ENCODE results near the gene KIR2DL3.
"Not testable (repeated sequence)": the region's sequence is repeated elsewhere in the genome, so short reads cannot be mapped to it uniquely, and the experiment has no call there.

Gene KIR2DL3

DNA sequence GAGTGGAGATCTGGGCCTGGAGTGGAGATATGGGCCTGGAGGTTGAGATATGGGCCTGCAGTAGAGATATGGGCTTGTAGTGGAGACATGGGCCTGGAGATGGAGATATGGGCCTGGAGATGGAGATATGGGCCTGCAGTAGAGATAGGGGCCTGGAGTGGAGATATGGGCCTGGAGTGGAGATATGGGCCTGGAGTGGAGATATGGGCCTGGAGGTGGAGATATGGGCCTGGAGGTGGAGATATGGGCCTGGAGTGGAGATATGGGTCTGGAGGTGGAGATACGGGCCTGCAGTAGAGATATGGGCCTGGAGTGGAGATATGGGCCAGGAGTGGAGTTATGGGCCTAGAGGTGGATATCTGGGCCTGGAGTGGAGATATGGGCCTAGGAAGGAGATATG, 402 bp downstream of the KIR2DL3 start:
- no peak overlapping the region for H3K4me3 ChIP-seq (ENCODE audit: low read depth, low read length)
- TF ChIP-seq POLR2A (IDR thresholded peaks at IDR 0.05; ENCODE audit: extremely low read depth, insufficient read length) (no peak), MYC (IDR thresholded peaks at IDR 0.05; ENCODE audit: low read depth, low read length) (no peak)
- TF ChIP-seq, protein P1, sequence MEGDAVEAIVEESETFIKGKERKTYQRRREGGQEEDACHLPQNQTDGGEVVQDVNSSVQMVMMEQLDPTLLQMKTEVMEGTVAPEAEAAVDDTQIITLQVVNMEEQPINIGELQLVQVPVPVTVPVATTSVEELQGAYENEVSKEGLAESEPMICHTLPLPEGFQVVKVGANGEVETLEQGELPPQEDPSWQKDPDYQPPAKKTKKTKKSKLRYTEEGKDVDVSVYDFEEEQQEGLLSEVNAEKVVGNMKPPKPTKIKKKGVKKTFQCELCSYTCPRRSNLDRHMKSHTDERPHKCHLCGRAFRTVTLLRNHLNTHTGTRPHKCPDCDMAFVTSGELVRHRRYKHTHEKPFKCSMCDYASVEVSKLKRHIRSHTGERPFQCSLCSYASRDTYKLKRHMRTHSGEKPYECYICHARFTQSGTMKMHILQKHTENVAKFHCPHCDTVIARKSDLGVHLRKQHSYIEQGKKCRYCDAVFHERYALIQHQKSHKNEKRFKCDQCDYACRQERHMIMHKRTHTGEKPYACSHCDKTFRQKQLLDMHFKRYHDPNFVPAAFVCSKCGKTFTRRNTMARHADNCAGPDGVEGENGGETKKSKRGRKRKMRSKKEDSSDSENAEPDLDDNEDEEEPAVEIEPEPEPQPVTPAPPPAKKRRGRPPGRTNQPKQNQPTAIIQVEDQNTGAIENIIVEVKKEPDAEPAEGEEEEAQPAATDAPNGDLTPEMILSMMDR (IDR thresholded peaks at IDR 0.05; ENCODE audit: low read depth, low read length), result no peak
- TF ChIP-seq, protein P2, sequence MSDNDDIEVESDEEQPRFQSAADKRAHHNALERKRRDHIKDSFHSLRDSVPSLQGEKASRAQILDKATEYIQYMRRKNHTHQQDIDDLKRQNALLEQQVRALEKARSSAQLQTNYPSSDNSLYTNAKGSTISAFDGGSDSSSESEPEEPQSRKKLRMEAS (IDR thresholded peaks at IDR 0.05; ENCODE audit: low read depth, low read length), result no peak
- DNase-seq (ENCODE audit: low read depth), result no peak

DNA sequence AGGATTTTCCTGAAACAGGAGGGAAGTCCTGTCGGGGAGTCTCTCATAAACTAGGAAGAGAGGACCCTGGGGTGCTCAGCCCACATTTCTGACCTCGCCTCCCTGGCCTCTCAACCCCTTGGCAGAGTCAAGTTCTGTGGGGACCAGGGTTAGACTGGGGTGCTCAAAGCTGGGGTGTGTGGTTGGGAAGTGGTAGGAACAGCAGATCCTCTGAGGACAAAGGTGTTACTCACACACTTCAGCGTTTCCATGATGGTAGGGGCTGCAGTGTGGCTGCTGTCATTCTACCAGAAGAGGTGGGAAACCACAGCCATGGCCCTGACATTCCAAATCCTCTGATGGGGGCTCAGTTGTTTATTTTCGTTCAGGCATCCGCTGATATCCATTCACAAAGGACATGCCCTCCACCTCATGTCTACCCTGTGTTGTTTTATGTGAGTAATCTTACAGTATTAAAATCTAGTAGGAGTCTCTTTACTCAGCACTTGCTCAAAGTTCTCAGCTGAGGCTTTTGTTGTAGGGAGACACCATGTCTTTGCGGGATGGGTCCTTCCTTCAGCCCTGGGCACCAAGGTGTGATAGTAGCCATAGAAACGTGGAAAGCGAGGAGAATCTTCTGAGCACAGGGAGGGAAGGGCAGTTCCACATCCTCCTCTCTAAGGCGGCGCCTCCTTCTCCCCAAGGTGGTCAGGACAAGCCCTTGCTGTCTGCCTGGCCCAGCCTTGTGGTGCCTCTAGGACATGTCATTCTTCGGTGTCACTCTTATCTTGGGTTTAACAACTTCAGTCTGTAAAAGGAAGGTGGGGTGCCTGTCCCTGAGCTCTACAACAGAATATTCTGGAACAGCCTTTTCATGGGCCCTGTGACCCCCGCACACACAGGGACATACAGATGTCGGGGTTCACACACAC, 1.5 kb downstream of the KIR2DL3 start:
- TF ChIP-seq, protein P2 (IDR thresholded peaks at IDR 0.05; ENCODE audit: low read depth, low read length), result no peak
- DNase-seq (ENCODE audit: low read depth), result no peak
- H3K4me3 ChIP-seq (ENCODE audit: low read depth, low read length), result no peak overlapping the region

DNA sequence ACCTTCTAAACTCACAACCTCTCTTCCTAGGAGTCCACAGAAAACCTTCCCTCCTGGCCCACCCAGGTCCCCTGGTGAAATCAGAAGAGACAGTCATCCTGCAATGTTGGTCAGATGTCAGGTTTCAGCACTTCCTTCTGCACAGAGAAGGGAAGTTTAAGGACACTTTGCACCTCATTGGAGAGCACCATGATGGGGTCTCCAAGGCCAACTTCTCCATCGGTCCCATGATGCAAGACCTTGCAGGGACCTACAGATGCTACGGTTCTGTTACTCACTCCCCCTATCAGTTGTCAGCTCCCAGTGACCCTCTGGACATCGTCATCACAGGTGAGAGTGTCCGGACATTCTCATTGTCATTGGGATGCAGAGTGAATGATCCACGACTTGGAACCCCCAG, 3.6 kb downstream of the KIR2DL3 start:
- peak; percentile 4 for DNase-seq (ENCODE audit: low read depth)
- H3K4me3 ChIP-seq (ENCODE audit: low read depth, low read length), result not testable (repeated sequence)

DNA sequence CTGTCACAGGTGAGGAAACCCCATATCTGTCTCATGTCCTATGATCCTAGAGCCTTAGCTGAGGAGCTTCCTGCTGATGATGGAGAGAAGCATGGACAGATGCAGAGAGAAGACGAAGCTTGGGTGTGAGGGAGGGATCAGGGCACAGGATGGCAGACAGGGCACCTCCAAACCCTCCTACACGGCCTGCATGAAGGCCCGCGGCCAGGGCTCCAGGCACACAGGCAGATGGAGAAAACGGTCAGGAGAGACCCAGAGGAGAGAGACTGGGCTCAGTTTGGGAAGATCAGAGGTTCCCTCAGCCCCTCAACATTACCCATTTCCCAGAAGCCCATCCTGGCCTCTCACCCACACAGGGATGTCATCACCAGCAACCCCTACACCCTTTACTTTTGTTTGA, 5.8 kb downstream of the KIR2DL3 start:
- not testable (repeated sequence) for H3K4me3 ChIP-seq (ENCODE audit: low read depth, low read length); DNase-seq (ENCODE audit: low read depth)

DNA sequence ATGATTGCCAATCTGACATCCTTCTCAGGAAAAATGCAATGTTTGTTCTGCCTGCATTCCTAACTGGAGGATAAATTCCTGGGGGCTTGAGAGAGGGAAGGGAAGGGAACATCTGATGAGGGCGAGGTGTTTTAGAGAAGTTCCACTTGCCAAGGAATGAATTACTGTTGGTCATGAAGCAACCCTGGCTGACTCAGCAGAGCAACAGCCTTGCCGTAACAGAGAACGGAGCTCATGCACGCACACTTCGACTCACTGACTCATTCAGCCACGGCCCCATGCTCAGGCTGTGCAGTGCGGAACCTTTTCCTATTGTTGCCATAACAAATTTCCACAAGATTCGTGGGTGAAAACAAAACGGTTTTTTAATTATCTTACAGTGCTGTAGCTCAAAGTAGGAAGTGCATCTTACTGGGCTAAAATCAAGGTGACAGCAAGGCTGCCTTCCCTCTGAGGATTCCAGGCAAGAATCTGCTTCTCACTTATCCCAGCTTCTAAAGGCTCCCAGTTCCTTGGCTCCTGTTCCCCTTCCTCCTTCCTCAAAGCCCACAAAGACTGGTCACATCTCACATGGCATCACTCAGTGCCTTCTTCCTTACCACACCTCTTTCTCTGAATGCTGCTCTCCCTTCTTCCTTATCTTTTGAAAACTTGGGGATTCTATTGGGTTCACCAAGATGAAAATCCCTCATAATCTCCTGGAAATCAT, 9.5 kb downstream of the KIR2DL3 start:
- not testable (repeated sequence) for H3K4me3 ChIP-seq (ENCODE audit: low read depth, low read length)
- peak; percentile 87 for DNase-seq (ENCODE audit: low read depth)

DNA sequence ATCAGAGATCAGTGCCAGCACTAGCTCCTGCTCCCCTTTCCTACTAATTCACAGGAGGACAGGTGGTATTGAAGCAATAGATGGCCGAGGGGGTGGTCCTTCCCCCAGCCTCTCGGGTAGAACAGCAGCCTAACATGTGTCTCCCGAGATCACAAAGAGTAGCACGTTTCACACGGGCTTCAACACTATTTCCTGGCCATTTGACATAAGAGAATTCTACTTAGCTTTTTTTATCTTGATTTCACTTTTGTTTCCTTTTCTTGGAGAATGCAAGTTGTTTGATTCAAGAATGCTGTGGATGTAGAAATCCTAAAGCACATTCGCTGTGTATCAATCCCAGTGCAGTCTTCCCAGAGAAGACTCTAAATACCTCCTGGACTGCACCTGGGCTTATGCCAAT, 12.0 kb downstream of the KIR2DL3 start:
- not testable (repeated sequence) for H3K4me3 ChIP-seq (ENCODE audit: low read depth, low read length); DNase-seq (ENCODE audit: low read depth)

DNA sequence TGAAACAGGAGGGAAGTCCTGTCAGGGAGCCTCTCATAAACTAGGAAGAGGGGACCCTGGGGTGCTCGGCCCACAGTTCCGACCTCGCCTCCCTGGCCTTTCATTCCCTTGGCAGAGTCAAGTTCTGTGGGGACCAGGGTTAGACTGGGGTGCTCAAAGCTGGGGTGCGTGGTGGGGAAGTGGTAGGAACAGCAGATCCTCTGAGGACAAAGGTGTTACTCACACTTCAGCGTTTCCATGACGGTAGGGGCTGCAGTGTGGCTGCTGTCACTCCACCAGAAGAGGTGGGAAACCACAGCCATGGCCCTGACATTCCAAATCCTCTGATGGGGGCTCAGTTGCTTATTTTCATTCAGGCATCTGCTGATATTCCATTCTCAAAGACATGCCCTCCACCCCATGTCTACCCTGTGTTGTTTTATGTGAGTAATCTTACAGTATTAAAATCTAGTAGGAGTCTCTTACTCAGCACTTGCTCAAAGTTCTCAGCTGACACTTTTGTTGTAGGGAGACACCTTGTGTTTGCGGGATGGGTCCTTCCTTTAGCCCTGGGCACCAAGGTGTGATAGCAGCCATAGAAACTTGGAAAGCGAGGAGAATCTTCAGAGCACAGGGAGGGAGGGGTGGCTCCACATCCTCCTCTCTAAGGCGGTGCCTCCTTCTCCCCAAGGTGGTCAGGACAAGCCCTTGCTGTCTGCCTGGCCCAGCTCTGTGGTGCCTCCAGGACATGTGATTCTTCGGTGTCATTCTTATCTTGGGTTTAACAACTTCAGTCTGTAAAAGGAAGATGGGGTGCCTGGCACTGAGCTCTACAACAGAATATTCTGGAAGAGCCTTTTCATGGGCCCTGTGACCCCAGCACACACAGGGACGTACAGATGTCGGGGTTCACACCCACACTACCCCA, 18.1 kb downstream of the KIR2DL3 start:
- not testable (repeated sequence) for DNase-seq (ENCODE audit: low read depth); H3K4me3 ChIP-seq (ENCODE audit: low read depth, low read length)

DNA sequence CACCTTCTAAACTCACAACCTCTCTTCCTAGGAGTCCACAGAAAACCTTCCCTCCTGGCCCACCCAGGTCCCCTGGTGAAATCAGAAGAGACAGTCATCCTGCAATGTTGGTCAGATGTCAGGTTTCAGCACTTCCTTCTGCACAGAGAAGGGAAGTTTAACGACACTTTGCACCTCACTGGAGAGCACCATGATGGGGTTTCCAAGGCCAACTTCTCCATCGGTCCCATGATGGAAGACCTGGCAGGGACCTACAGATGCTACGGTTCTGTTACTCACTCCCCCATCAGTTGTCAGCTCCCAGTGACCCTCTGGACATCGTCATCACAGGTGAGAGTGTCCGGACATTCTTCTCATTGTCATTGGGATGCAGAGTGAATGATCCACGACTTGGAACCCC, 20.3 kb downstream of the KIR2DL3 start:
- H3K4me3 ChIP-seq (ENCODE audit: low read depth, low read length), result not testable (repeated sequence)
- peak; percentile 8 for DNase-seq (ENCODE audit: low read depth)

DNA sequence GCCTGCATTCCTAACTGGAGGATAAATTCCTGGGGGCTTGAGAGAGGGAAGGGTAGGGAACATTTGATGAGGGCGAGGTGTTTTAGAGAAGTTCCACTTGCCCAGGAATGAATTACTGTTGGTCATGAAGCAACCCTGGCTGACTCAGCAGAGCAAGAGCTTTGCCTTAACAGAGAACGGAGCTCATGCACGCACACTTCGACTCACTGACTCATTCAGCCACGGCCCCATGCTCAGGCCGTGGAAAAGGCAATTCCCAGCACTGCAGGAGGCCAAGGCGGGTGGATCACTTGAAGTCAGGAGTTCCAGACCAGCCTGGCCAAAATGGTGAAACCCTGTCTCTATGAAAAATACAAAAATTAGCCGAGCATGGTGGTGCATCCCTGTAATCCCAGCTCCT, 25.9 kb downstream of the KIR2DL3 start:
- DNase-seq (ENCODE audit: low read depth), result peak; percentile 82
- H3K4me3 ChIP-seq (ENCODE audit: low read depth, low read length), result not testable (repeated sequence)

DNA sequence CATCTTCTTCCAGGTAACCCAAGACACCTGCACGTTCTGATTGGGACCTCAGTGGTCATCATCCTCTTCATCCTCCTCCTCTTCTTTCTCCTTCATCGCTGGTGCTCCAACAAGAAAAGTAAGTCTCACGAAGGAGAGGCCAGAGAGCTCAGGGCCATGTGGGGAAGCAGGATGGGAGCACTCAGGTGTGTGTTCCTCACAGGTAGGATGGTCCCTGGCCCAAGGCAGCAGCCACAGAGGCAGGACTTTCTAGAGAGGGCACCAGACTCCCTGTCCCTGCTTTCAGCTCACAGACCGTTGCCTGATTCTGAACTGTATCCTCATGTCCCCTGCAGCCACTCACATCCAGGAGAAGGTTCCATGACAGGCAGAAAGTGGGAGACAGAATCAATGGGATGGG, 28.2 kb downstream of the KIR2DL3 start:
- H3K4me3 ChIP-seq (ENCODE audit: low read depth, low read length); DNase-seq (ENCODE audit: low read depth): not testable (repeated sequence)

DNA sequence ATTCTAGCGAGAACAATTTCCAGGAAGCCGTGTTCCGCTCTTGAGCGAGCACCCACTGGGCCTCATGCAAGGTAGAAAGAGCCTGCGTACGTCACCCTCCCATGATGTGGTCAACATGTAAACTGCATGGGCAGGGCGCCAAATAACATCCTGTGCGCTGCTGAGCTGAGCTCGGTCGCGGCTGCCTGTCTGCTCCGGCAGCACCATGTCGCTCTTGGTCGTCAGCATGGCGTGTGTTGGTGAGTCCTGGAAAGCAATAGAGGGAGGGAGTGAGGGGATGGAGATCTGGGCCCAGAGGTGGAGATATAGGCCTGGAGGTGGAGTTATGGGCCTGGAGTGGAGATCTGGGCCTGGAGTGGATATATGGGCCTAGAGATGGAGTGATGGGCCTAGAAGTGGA, 31.3 kb downstream of the KIR2DL3 start, which contains the start of gene KIR2DL1:
Gene KIR2DL1, plus strand, starts transcription at position 148 of the 400 bp plus-strand sequence. Its CDS starts 58 bp downstream, at position 206.
- DNase-seq (ENCODE audit: low read depth); H3K4me3 ChIP-seq (ENCODE audit: low read depth, low read length): not testable (repeated sequence)

DNA sequence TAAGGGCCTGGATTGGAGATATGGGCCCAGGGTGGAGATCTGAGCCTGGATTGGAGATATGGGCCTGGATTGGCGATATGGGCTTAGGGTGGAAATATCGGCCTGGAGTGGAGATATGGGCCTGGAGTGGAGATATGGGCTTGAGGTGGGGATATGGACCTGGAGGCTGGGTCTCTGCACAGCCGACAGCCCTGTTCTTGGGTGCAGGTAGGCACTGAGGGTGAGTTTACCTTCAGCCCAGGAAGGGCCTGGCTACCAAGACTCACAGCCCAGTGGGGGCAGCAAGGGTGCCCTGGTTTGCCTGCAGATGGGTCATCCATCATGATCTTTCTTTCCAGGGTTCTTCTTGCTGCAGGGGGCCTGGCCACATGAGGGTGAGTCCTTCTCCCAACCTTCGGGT, 32.2 kb downstream of the KIR2DL3 start:
- not testable (repeated sequence) for DNase-seq (ENCODE audit: low read depth); H3K4me3 ChIP-seq (ENCODE audit: low read depth, low read length)

DNA sequence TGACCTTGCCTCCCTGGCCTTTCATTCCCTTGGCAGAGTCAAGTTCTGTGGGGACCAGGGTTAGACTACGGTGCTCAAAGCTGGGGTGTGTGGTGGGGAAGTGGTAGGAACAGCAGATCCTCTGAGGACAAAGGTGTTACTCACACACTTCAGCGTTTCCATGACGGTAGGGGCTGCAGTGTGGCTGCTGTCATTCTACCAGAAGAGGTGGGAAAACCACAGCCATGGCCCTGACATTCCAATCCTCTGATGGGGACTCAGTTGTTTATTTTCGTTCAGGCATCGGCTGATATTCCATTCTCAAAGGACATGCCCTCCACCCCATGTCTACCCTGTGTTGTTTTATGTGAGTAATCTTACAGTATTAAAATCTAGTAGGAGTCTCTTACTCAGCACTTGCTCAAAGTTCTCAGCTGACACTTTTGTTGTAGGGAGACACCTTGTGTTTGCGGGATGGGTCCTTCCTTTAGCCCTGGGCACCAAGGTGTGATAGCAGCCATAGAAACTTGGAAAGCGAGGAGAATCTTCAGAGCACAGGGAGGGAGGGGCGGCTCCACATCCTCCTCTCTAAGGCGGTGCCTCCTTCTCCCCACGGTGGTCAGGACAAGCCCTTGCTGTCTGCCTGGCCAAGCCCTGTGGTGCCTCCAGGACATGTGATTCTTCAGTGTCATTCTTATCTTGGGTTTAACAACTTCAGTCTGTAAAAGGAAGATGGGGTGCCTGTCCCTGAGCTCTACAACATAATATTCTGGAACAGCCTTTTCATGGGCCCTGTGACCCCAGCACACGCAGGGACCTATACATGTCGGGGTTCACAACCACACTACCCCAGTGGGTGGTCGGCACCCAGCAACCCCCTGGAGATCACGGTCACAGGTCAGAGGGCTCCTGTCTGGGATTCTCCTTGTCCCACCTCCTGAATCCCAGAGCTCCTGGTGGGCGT, 33.0 kb downstream of the KIR2DL3 start:
- H3K4me3 ChIP-seq (ENCODE audit: low read depth, low read length); DNase-seq (ENCODE audit: low read depth): not testable (repeated sequence)

DNA sequence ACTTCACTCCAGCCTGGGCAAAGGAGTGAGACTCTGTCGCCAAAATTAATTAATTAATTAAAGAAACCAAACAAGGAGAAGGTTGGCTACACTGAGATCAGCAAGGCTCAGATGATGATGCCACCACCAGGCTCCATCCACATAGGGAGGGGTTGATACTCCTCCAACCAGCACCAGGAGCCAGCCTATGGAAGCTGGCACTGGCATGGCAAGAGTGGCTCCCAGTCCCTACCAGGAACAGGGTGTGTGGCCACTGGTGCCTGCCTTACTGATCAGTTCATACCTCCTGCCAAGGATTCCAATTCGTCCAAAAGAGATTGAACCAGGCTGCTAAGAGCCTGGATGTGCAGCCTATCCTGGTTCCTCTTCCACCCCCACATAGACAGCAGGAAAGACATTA, 34.4 kb downstream of the KIR2DL3 start:
- not testable (repeated sequence) for H3K4me3 ChIP-seq (ENCODE audit: low read depth, low read length); DNase-seq (ENCODE audit: low read depth)

DNA sequence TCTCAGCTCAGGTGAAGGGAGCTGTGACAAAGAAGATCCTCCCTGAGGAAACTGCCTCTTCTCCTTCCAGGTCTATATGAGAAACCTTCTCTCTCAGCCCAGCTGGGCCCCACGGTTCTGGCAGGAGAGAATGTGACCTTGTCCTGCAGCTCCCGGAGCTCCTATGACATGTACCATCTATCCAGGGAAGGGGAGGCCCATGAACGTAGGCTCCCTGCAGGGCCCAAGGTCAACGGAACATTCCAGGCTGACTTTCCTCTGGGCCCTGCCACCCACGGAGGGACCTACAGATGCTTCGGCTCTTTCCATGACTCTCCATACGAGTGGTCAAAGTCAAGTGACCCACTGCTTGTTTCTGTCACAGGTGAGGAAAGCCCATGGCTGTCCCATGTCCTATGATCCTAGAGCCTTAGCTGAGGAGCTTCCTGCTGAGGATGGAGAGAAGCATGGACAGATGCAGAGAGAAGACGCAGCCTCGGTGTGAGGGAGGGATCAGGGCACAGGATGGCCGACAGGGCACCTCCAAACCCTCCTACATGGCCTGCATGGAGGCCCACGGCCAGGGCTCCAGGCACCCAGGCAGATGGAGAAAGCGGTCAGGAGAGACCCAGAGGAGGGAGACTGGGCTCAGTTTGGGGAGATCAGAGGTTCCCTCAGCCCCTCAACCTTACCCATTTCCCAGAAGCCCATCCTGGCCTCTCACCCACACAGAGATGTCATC, 36.9 kb downstream of the KIR2DL3 start:
- not testable (repeated sequence) for DNase-seq (ENCODE audit: low read depth)

More for the DNA sequence above, 36.9 kb downstream of the KIR2DL3 start:
- not testable (repeated sequence) for H3K4me3 ChIP-seq (ENCODE audit: low read depth, low read length)
